Subcutaneous adipose tissue (tissue), 4 donors: ENCODE data around the gene IQCH. TPM values are rescaled to one million over a fixed set of nuclear protein-coding genes. Genes with fewer than 3 reads are reported as not detected.

Experiments
- CTCF ChIP-seq: fragments of 450-650 bp; IDR thresholded peaks from one replicate; pipeline ENCODE4 v1.5.1; 2016; ENCODE audit warnings: low read depth, mild to moderate bottlenecking, control low read depth, antibody characterized with exemption, moderate library complexity
- total RNA-seq, 4 donors: library from RNA; depleted of rRNA; stranded (reverse); fragments of >200 nt; gene quantifications; one replicate each; pipeline ENCODE4 v1.1.0, GENCODE V29; 2016

IQCH gene
- total RNA-seq, 4 donors from 2014 or later = 0.51 to 1.5 (median 0.88) TPM; not detected in 1

DNA sequence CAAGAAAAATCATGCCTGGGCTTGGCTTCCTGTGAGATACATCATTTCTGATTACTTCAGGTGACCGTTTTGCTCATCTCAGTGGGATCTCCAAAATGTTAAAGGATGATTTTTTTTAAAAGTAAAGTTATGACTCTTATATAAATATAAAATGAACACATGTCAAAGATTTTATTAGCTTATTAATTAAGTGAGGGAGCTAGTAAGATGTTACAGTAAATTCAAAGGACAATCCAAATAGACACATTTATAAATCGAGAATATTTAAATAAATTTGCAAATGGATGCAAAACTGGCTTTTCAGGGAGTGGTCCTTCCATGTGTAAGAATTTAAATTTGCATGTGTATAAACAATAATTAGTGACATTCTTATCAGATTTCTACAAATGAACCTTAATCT is 87.0 kb downstream of the IQCH start:
- no peak for TF ChIP-seq CTCF

GRCh38 chr15:67343206-67343605 is 88.6 kb downstream of the IQCH start:
- TF ChIP-seq CTCF = no peak

GRCh38 chr15:67349634-67350033 is 95.0 kb downstream of the IQCH start:
- TF ChIP-seq CTCF = no peak

GRCh38 chr15:67350042-67350441 is 95.5 kb downstream of the IQCH start:
- TF ChIP-seq CTCF = no peak

- no peak for TF ChIP-seq CTCF
These were observed 103.8 kb downstream of the IQCH start for GRCh38 chr15:67358391-67358790.

DNA sequence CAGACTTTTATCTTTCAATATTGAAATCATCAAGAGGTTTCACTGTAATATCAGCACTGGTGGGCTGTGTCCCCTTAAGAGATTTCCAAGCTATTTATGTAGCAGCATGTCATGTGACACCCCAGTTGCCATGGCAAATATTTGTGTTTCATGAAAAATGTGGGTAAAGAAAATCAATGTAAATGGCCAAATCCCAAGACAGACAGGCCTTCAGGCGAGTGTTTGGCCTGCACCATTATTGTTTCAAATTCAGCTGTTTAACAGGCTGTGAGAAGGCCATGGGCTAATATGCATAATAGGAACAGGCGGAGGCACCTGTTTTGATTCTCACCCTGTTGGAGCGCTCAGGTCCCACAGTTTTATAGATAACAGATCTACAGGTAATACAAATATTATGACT is 104.2 kb downstream of the IQCH start:
- TF ChIP-seq CTCF = no peak

DNA sequence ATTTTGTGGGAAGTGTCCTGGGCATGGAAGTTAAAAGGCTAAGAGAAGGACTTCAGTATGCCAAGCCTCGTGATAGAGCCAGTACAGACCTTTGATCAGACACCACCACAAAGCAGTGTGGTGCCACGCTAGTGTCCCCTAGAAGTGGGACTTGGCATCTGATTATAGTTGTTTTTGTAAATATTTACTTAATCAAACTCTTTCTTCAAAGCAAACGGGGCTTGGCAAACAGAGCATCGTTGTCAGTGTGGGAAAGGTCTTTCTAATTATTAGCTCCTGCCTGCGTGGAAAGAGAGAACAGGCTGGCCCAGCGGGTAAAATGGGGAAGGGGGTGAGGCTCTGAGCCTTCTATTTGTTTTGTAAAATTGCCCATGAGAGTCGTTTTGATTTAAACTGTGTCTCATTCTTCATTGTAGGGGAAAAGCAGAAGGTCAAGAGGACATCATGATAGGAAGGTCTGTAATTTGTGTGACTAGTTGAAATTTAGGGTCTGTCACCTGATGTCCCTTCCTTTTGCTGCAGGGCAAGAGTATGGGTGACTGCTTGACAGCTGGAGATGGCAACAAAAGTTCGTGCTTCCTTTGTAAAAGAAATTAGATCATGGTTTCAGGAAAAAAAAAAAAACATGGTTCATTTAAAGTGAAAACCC is 105.0 kb downstream of the IQCH start:
- no peak for TF ChIP-seq CTCF
